ENCODE measurements around the gene OMD.

OMD gene

GRCh38 chr9:92369075-92369474, 55.2 kb downstream of the OMD start:
- H3K27ac Mint-ChIP-seq: no peak overlapping the region
- peaks cover 51% of the 10 kb centered on the region for H3K36me3 Mint-ChIP-seq (ENCODE audit: low read depth)
- peaks cover 19% of the 10 kb centered on the region for H3K9me3 Mint-ChIP-seq
- H3K27me3 Mint-ChIP-seq: no peaks in the 10 kb centered on the region
- no peak overlapping the region for H3K4me3 Mint-ChIP-seq
- DNase-seq: no peak
- H3K4me1 Mint-ChIP-seq (ENCODE audit: low read depth): no peaks in the 10 kb centered on the region

Data from activated T-cell treated with anti-CD3 and anti-CD28 coated beads, Interleukin-2, amount 50 U/mL, for 24 hours (primary cell).